A549 (cell line): ENCODE results near the gene NOS2.

Source experiments
- KDM1A ChIP-seq: fragments of 200-600 bp; sonication (generic); IDR thresholded peaks from 2 replicates; pipeline ENCODE4 v1.6.1; 2016; ENCODE audit warnings: low read depth, mild to moderate bottlenecking
- MYC ChIP-seq: IDR thresholded peaks from 2 replicates; pipeline ENCODE4 v1.6.1; 2012; ENCODE audit warnings: mild to moderate bottlenecking, inconsistent platforms, low read length, improper control_type of control experiment, borderline replicate concordance
- POLR2A ChIP-seq: IDR thresholded peaks from 2 replicates; pipeline ENCODE4 v1.6.1; 2012; ENCODE audit warnings: mild to moderate bottlenecking, low read length
- RAD21 ChIP-seq, 2 experiments: fragments of >200 bp in 1 of 2; sonication (Bioruptor Twin) in 1 of 2; formaldehyde crosslinking in 1 of 2; IDR thresholded peaks in 1 of 2; conservative IDR thresholded peaks in 1 of 2; 2 replicates in 1 of 2; 3 replicates in 1 of 2; pipeline ENCODE4 v1.6.1; 2012 to 2018; ENCODE audit warnings: inconsistent platforms in 1 of 2

DNA sequence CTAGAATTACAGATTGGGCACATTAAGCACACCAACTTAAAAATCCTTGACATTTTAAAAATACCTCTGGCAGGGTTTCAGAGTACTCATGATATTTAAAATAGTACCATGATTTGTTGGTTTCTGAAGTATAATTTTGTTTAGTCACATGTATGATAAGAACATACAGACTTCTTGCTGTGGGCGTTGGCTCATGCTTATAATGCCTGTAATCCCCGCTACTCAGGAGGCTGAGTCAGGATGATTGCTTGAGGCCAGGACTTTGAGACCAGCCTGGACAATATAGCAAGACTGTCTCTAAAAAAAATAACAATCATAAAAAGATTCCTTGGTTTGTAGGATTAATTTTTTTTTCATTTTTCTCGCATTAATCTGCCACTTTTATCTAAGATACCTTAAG lies 78.5 kb downstream of the NOS2 start:
- TF ChIP-seq POLR2A (no peak), RAD21 (conservative IDR thresholded peaks at IDR 0.05 in 1 of 2, IDR thresholded peaks at IDR 0.05 in 1 of 2) (no peak), KDM1A (no peak), MYC (no peak)
